PC-3 (cell line): Measurements from ENCODE around the gene FA2H. TPM values are rescaled to one million over a fixed set of nuclear protein-coding genes. Genes with fewer than 3 reads are reported as not detected.
"Not testable (repeated sequence)": the region's sequence is repeated elsewhere in the genome, so short reads cannot be mapped to it uniquely, and the experiment has no call there.

Source experiments
- ATAC-seq: fragments of 200-7000 bp; cut with Tn5 transposase; 2 replicates; pipeline ENCODE4 v1.9.1; 2020; ENCODE audit warnings: mild to moderate bottlenecking, moderate library complexity
- BruUV-seq: library from RNA; stranded (reverse); fragments of 400-500 nt; replicated peaks from 2 replicates; lab custom pipeline; 2021; lab: Mats Ljungman, UMichigan
- CTCF ChIA-PET: fragments of 300-600 bp; sonication (Branson Sonifier 250); formaldehyde crosslinking; loops from one replicate; lab custom pipeline; 2022; ENCODE audit warnings: antibody characterized with exemption; lab: Charles Lee
- POLR2A ChIA-PET: fragments of 300-600 bp; sonication (Branson Sonifier 250); formaldehyde crosslinking; loops from one replicate; lab custom pipeline; 2022; ENCODE audit warnings: antibody characterized with exemption; ENCODE audit not compliant: unreplicated experiment; lab: Charles Lee
- DNase-seq: peaks from one replicate; pipeline ENCODE4 v3.0.0-alpha.2; 2015
- H2AFZ ChIP-seq: fragments of 300-600 bp; sonication (generic); 2 replicates; pipeline ENCODE4 v1.6.0; 2016; ENCODE audit warnings: antibody characterized with exemption, low read length
- H3F3A ChIP-seq: fragments of 300-600 bp; sonication (generic); one replicate; pipeline ENCODE4 v1.6.0; 2017; ENCODE audit warnings: antibody characterized with exemption, low read length, control low read depth, mild to moderate bottlenecking; ENCODE audit not compliant: unreplicated experiment
- H3K27ac ChIP-seq: fragments of 300-600 bp; sonication (generic); 2 replicates; pipeline ENCODE4 v1.5.1; 2016; ENCODE audit warnings: mild to moderate bottlenecking, low read length
- H3K27me3 ChIP-seq: fragments of 300-600 bp; sonication (generic); 2 replicates; pipeline ENCODE4 v1.6.1; 2016; ENCODE audit warnings: low read length, mixed read lengths
- H3K36me3 ChIP-seq: fragments of 300-600 bp; sonication (generic); 2 replicates; pipeline ENCODE4 v1.6.1; 2016; ENCODE audit warnings: low read depth, mixed run types, low read length, mixed read lengths
- H3K4me1 ChIP-seq: fragments of 300-600 bp; sonication (generic); 2 replicates; pipeline ENCODE4 v1.5.1; 2016; ENCODE audit warnings: low read length; ENCODE audit not compliant: insufficient read depth
- H3K4me2 ChIP-seq: fragments of 300-600 bp; sonication (generic); 2 replicates; pipeline ENCODE4 v1.6.0; 2016; ENCODE audit warnings: low read length
- H3K4me3 ChIP-seq: fragments of 300-600 bp; sonication (generic); 2 replicates; pipeline ENCODE4 v1.5.1; 2016; ENCODE audit warnings: mild to moderate bottlenecking, low read length, mixed read lengths
- H3K79me2 ChIP-seq: fragments of 300-600 bp; sonication (generic); 2 replicates; pipeline ENCODE4 v1.6.1; 2017; ENCODE audit warnings: low read length, mixed read lengths
- H3K9ac ChIP-seq: fragments of 300-600 bp; sonication (generic); 2 replicates; pipeline ENCODE4 v1.6.0; 2016; ENCODE audit warnings: mild to moderate bottlenecking, low read length
- H3K9me2 ChIP-seq: fragments of 300-600 bp; sonication (generic); replicated peaks from 2 replicates; pipeline ENCODE4 v1.6.1; 2016; ENCODE audit warnings: mixed run types, low read length, mixed read lengths
- H3K9me3 ChIP-seq: fragments of 300-600 bp; sonication (generic); 2 replicates; pipeline ENCODE4 v1.6.1; 2016; ENCODE audit warnings: low read length, mixed read lengths
- H4K20me1 ChIP-seq: fragments of 300-600 bp; sonication (generic); 2 replicates; pipeline ENCODE4 v1.6.1; 2016; ENCODE audit warnings: low read length, mixed read lengths
- CTCF ChIP-seq: fragments of 300-600 bp; sonication (generic); conservative IDR thresholded peaks from 2 replicates; pipeline ENCODE4 v1.5.1; 2017; ENCODE audit warnings: antibody characterized with exemption, low read depth, mild to moderate bottlenecking, low read length
- EZH2 ChIP-seq: fragments of 300-600 bp; sonication (generic); IDR thresholded peaks from one replicate; pipeline ENCODE4 v1.6.1; 2017; ENCODE audit warnings: antibody characterized with exemption, mild to moderate bottlenecking, low read length; ENCODE audit not compliant: unreplicated experiment
- EZH2phosphoT487 ChIP-seq: fragments of 300-600 bp; sonication (generic); IDR thresholded peaks from 2 replicates; pipeline ENCODE4 v1.6.1; 2018; ENCODE audit warnings: mild to moderate bottlenecking, antibody characterized with exemption, low read length, borderline replicate concordance
- intact Hi-C: fragments of 100-400 bp; cut with micrococcal nuclease; formaldehyde crosslinking; loops from 2 replicates; pipeline ENCODE4 v1.9.0; 2023
- total RNA-seq: library from RNA; depleted of rRNA; stranded (reverse); fragments of >200 nt; gene quantifications from 2 replicates; pipeline ENCODE4 v1.2.3, GENCODE V29; 2014

The FA2H gene
- total RNA-seq, 1 experiment from 2014 or later = 3.9 TPM

- no peaks in the 10 kb centered on the region for H3K4me1 ChIP-seq
- DNase-seq (no peak), ATAC-seq (no peak)
- H3K79me2 ChIP-seq = no peaks in the 10 kb centered on the region
- H3K36me3 ChIP-seq = no peaks in the 10 kb centered on the region
- no peak overlapping the region for H3K9ac ChIP-seq
- TF ChIP-seq EZH2 = no peak
- TF ChIP-seq CTCF = no peak
- no peak for TF ChIP-seq EZH2phosphoT487
- H3K9me3 ChIP-seq = no peaks in the 10 kb centered on the region
- H3K27ac ChIP-seq = no peak overlapping the region
- H4K20me1 ChIP-seq = no peaks in the 10 kb centered on the region
- H3K4me2 ChIP-seq = no peak overlapping the region
- no peaks in the 10 kb centered on the region for H3K9me2 ChIP-seq
- ChIA-PET CTCF (no interaction called here), POLR2A (no interaction called here)
- H3F3A ChIP-seq = no peaks in the 10 kb centered on the region
- H3K27me3 ChIP-seq = no peaks in the 10 kb centered on the region
- BruUV-seq = no TSS peak
- intact Hi-C loops = no loop called here
- H2AFZ ChIP-seq = no peak overlapping the region
- H3K4me3 ChIP-seq = no peak overlapping the region
Measured at GRCh38 chr16:74792225-74792624, 17.6 kb upstream of the FA2H start.

- H3K9me2 ChIP-seq, H3K36me3 ChIP-seq, ATAC-seq, H3K4me3 ChIP-seq, H3K79me2 ChIP-seq, H3K4me1 ChIP-seq, H4K20me1 ChIP-seq, DNase-seq, H3K9me3 ChIP-seq, H3F3A ChIP-seq, H3K4me2 ChIP-seq, H3K9ac ChIP-seq, POLR2A ChIA-PET, BruUV-seq, H2AFZ ChIP-seq, CTCF ChIA-PET, intact Hi-C loops, H3K27me3 ChIP-seq, H3K27ac ChIP-seq: not testable (repeated sequence)
Measured at GRCh38 chr16:74791749-74792148, 17.1 kb upstream of the FA2H start.

GRCh38 chr16:74788108-74788507 lies 13.5 kb upstream of the FA2H start:
- no peaks in the 10 kb centered on the region for H3K4me1 ChIP-seq
- no peak overlapping the region for H3K9ac ChIP-seq
- ChIA-PET CTCF (no interaction called here), POLR2A (no interaction called here)
- H3K79me2 ChIP-seq = no peaks in the 10 kb centered on the region
- no peaks in the 10 kb centered on the region for H4K20me1 ChIP-seq
- no peak overlapping the region for H3K4me2 ChIP-seq
- no peaks in the 10 kb centered on the region for H3F3A ChIP-seq
- no TSS peak for BruUV-seq
- H3K9me3 ChIP-seq = no peaks in the 10 kb centered on the region
- H3K4me3 ChIP-seq = no peak overlapping the region
- no peak for ATAC-seq
- DNase-seq = no peak
- no peak overlapping the region for H3K27ac ChIP-seq
- no peak overlapping the region for H2AFZ ChIP-seq
- TF ChIP-seq CTCF = no peak
- no peak for TF ChIP-seq EZH2
- no peak for TF ChIP-seq EZH2phosphoT487
- no peaks in the 10 kb centered on the region for H3K27me3 ChIP-seq
- H3K36me3 ChIP-seq = no peaks in the 10 kb centered on the region
- H3K9me2 ChIP-seq = no peaks in the 10 kb centered on the region
- intact Hi-C loops = no loop called here
